HepG2 (cell line): Measurements from ENCODE around the gene SEC14L6. TPM values are rescaled to one million over a fixed set of nuclear protein-coding genes. Genes with fewer than 3 reads are reported as not detected.

ENCODE experiments used
- ATAC-seq: fragments of 200-7000 bp; cut with Tn5 transposase; 3 replicates; pipeline ENCODE4 v1.9.1; 2020; ENCODE audit warnings: mild to moderate bottlenecking, moderate library complexity
- BruUV-seq: library from RNA; stranded (reverse); fragments of 400-500 nt; replicated peaks from 2 replicates; lab custom pipeline; 2021; lab: Mats Ljungman, UMichigan
- CTCF ChIA-PET: fragments of 300-600 bp; formaldehyde crosslinking; extraction: SDS; loops from one replicate; lab custom pipeline; 2021; ENCODE audit warnings: low total read pairs, inconsistent platforms, low intra/inter-chr PET ratio; lab: Yijun Ruan, JAX
- POLR2A ChIA-PET: fragments of 350-600 bp; sonication (Branson Sonifier 250); formaldehyde crosslinking; loops from one replicate; lab custom pipeline; 2020; ENCODE audit warnings: antibody characterized with exemption, inconsistent platforms; lab: Yijun Ruan, JAX
- DNase-seq: peaks from one replicate; pipeline ENCODE4 v3.0.0-alpha.2; 2015; ENCODE audit warnings: low spot score
- FAIRE-seq: peaks from 3 replicates; lab custom pipeline; 2011; peaks lifted over from hg19 to GRCh38; lab: Jason Lieb, UNC
- H2AFZ ChIP-seq: one replicate; pipeline ENCODE4 v1.6.1; 2011; ENCODE audit warnings: low read length, inconsistent platforms
- H3K27ac ChIP-seq: fragments of 300-600 bp; 3 replicates; pipeline ENCODE4 v1.8.0; 2011; ENCODE audit warnings: mixed run types, mild to moderate bottlenecking, mixed read lengths, low read length, inconsistent platforms; ENCODE audit not compliant: insufficient read depth; ENCODE audit errors: extremely low read length
- H3K27me3 ChIP-seq, 2 experiments: fragments of 200-600 bp in 1 of 2; 2 replicates in 1 of 2; 3 replicates in 1 of 2; pipeline versions ENCODE4 v1.6.0 to v1.8.0; 2011; ENCODE audit warnings: low read length in 2 of 2, mild to moderate bottlenecking in 2 of 2, moderate library complexity in 2 of 2, inconsistent platforms in 1 of 2; ENCODE audit not compliant: insufficient read depth in 2 of 2, control insufficient read depth in 1 of 2
- H3K36me3 ChIP-seq, 2 experiments: fragments of 200-600 bp in 1 of 2; replicated peaks in 1 of 2; 2 replicates in 1 of 2; 3 replicates in 1 of 2; pipeline versions ENCODE4 v1.5.1 to v1.8.0; 2011; ENCODE audit warnings: low read length in 2 of 2, inconsistent platforms in 1 of 2; ENCODE audit not compliant: insufficient read depth in 2 of 2, control insufficient read depth in 1 of 2
- H3K4me1 ChIP-seq: 2 replicates; pipeline ENCODE4 v1.5.1; 2012; ENCODE audit warnings: low read length, inconsistent platforms; ENCODE audit not compliant: insufficient read depth
- H3K4me2 ChIP-seq: 2 replicates; pipeline ENCODE4 v1.6.0; 2011; ENCODE audit warnings: low read depth, low read length, inconsistent platforms
- H3K4me3 ChIP-seq, 3 experiments: fragments of 200-600 bp in 1 of 3; sonication (generic), shearing (Covaris generic) in 1 of 3; replicated peaks in 1 of 3; 2 replicates each; pipeline ENCODE4 v1.5.1; 2011 to 2016; ENCODE audit warnings: low read length in 3 of 3, inconsistent platforms in 2 of 3, low read depth in 2 of 3, mild to moderate bottlenecking in 2 of 3, control low read depth in 1 of 3, mixed read lengths in 1 of 3; ENCODE audit not compliant: insufficient read depth in 1 of 3
- H3K79me2 ChIP-seq: one replicate; pipeline ENCODE4 v1.6.1; 2011; ENCODE audit warnings: low read length, inconsistent platforms; ENCODE audit not compliant: insufficient read depth
- H3K9ac ChIP-seq: 2 replicates; pipeline ENCODE4 v1.6.0; 2011; ENCODE audit warnings: mild to moderate bottlenecking, low read depth, low read length, inconsistent platforms; ENCODE audit not compliant: insufficient read depth
- H3K9me3 ChIP-seq: 2 replicates; pipeline ENCODE4 v1.5.1; 2012; ENCODE audit warnings: mild to moderate bottlenecking, low read length
- H4K20me1 ChIP-seq: 2 replicates; pipeline ENCODE4 v1.6.0; 2011; ENCODE audit warnings: inconsistent platforms, mild to moderate bottlenecking, low read length, moderate library complexity; ENCODE audit not compliant: insufficient read depth
- ARID5B ChIP-seq: IDR thresholded peaks from 2 replicates; pipeline ENCODE4 v1.4.0; 2020; ENCODE audit warnings: mild to moderate bottlenecking, missing genetic modification reagents
- ATF1 ChIP-seq: IDR thresholded peaks from 2 replicates; pipeline ENCODE4 v1.6.1; 2016; ENCODE audit warnings: mild to moderate bottlenecking, control low read depth
- EED ChIP-seq: sonication (generic); formaldehyde crosslinking; IDR thresholded peaks from 2 replicates; pipeline ENCODE4 v1.5.0; 2020; ENCODE audit warnings: mild to moderate bottlenecking, missing genetic modification reagents
- HDAC6 ChIP-seq: fragments of 200-600 bp; sonication (generic); IDR thresholded peaks from 2 replicates; pipeline ENCODE4 v1.7.0; 2017; ENCODE audit warnings: mild to moderate bottlenecking, antibody characterized with exemption, low read length, low read depth
- NR2F2 ChIP-seq: IDR thresholded peaks from 2 replicates; pipeline ENCODE4 v1.6.1; 2012; ENCODE audit warnings: low read depth, inconsistent platforms, borderline replicate concordance
- PITX1 ChIP-seq: sonication (generic); formaldehyde crosslinking; IDR thresholded peaks from 2 replicates; pipeline ENCODE4 v1.5.1; 2020; ENCODE audit warnings: mild to moderate bottlenecking, missing genetic modification reagents
- TEAD3 ChIP-seq: optimal IDR thresholded peaks from 2 replicates; pipeline ENCODE3; 2016; ENCODE audit warnings: borderline replicate concordance
- TMF1 ChIP-seq: sonication (generic); formaldehyde crosslinking; IDR thresholded peaks from 2 replicates; pipeline ENCODE4 v1.8.1; 2022; ENCODE audit warnings: low read depth, missing genetic modification reagents
- ZGPAT ChIP-seq: IDR thresholded peaks from 2 replicates; pipeline ENCODE4 v1.6.1; 2016; ENCODE audit warnings: mild to moderate bottlenecking
- WGBS: methylation state at CpG from one replicate; pipeline ENCODE4 v1.1.6; 2017; ENCODE audit warnings: low lambda C conversion rate; 5-methylcytosine and 5-hydroxymethylcytosine counted together
- in situ Hi-C: cut with HindIII; loops from 2 replicates; pipeline ENCODE4 v1.10.0; 2017; ENCODE audit warnings: low pct_unique_long_range_greater_than_20kb; ENCODE audit not compliant: extremely low pct_ligation_motif_present
- intact Hi-C: fragments of 100-400 bp; cut with micrococcal nuclease; formaldehyde crosslinking; loops from one replicate; pipeline ENCODE4 v1.10.0; 2022; ENCODE audit not compliant: unreplicated experiment
- polyA plus RNA-seq, 8 experiments: library from polyadenylated mRNA; depleted of rRNA in 3 of 8; stranded (reverse) in 7 of 8; unstranded in 1 of 8; fragments of >200 nt; fragmentation: Illumina TruSeq in 4 of 8; extraction: Trizol in 4 of 8; gene quantifications; 2 replicates each; pipeline versions ENCODE4 v1.2.1 to v1.2.3, GENCODE V29; 2011 to 2016; ENCODE audit warnings: low read depth in 4 of 8, missing spikeins in 1 of 8, mixed read lengths in 1 of 8; ENCODE audit not compliant: insufficient read depth in 1 of 8
- total RNA-seq, 5 experiments: library from RNA; depleted of rRNA; stranded (reverse); fragments of >200 nt; fragmentation: Illumina TruSeq; extraction: Trizol; gene quantifications; 2 replicates each; pipeline ENCODE4 v1.2.3, GENCODE V29; 2016; ENCODE audit warnings: low read depth in 1 of 5

The SEC14L6 gene
- total and polyA plus RNA-seq, 2 of the 13 experiments (the other 11 are each of a cell fraction or from before 2014, with no cell fraction given) = 0.09 to 9.3 TPM

GRCh38 chr22:30578481-30578880 is 31.9 kb upstream of the SEC14L6 start:
- 97% methylated on average over 12 of the region's 12 CpGs for WGBS
- intact Hi-C loops = no loop called here
- CTCF ChIA-PET = no interaction called here

More at GRCh38 chr22:30578481-30578880, 31.9 kb upstream of the SEC14L6 start:
- H3K4me3 ChIP-seq = no peak overlapping the region
- no peak for DNase-seq
- BruUV-seq = no TSS peak
- peaks cover 11% of the 10 kb centered on the region for H3K4me1 ChIP-seq
- no peaks in the 10 kb centered on the region for H3K27me3 ChIP-seq
- TF ChIP-seq ZGPAT (CRISPR knock-in tag) (no peak), ATF1 (CRISPR knock-in tag) (no peak), TEAD3 (CRISPR knock-in tag) (no peak), ARID5B (CRISPR knock-in tag) (no peak), NR2F2 (no peak), HDAC6 (no peak), EED (CRISPR knock-in tag) (no peak), TMF1 (CRISPR knock-in tag) (no peak), PITX1 (CRISPR knock-in tag) (no peak)
- ATAC-seq = no peak
- H2AFZ ChIP-seq = no peak overlapping the region
- H3K9ac ChIP-seq = no peak overlapping the region
- H3K9me3 ChIP-seq = no peaks in the 10 kb centered on the region
- POLR2A ChIA-PET = no interaction called here
- H3K27ac ChIP-seq = no peak overlapping the region
- H4K20me1 ChIP-seq = no peaks in the 10 kb centered on the region
- FAIRE-seq = no peak
- no peak overlapping the region for H3K4me2 ChIP-seq
- no peaks in the 10 kb centered on the region for H3K79me2 ChIP-seq
- peaks cover 33 to 75% of the 10 kb centered on the region in 2 experiments for H3K36me3 ChIP-seq
- in situ Hi-C loops = no loop called here
